GM19238 (cell line): ENCODE data around the gene REC8.
"Not testable (repeated sequence)": the region's sequence is repeated elsewhere in the genome, so short reads cannot be mapped to it uniquely, and the experiment has no call there.

Experiments used
- DNase-seq: peaks from one replicate; pipeline ENCODE4 v3.0.0; 2011; ENCODE audit warnings: low spot score; ENCODE audit not compliant: insufficient read length

The REC8 gene

GRCh38 chr14:24183014-24183481, 11.2 kb downstream of the REC8 start:
- DNase-seq = no peak

DNA sequence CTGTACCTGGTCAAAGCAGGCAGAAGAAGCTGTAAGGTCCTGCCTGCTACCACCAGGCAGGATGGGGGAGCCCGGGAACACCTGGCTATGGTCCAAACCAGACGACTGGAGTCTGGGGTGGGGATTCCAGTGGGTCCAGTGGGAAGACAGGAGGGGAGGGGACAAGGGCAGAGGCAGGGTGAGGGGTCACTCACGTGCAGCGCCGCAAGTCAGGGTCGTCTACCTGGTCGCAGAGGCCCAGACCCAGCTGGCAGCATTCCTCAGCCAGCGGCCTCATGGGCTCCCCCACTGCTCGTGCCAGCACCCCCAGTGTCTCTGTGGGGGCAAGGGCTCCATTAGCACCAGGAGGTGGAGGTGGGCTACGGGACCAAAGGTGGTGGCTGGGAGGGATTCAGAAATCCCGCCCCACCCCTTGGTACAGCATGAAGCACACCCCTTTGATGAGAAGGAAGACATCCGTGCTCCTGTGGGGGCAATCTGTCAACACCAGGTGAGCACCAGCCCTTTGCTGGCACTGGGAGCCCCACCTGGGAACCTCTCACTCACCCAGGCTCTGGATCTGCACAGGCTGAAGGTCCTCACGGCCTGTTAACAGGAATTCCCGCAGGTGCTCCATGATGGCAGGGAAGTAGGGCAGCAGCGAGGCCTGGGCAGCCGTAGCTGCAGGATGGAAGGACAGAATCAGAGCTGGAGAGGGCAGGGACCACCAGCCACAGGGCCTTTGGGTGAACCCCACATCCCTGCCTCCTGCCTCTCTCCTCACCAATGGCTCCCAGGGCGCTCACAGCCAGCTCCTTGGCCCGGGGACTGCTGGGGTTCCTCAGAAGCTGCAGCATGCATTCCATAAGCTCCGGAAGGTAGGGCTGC, 12.5 kb downstream of the REC8 start:
- no peak for DNase-seq

DNA sequence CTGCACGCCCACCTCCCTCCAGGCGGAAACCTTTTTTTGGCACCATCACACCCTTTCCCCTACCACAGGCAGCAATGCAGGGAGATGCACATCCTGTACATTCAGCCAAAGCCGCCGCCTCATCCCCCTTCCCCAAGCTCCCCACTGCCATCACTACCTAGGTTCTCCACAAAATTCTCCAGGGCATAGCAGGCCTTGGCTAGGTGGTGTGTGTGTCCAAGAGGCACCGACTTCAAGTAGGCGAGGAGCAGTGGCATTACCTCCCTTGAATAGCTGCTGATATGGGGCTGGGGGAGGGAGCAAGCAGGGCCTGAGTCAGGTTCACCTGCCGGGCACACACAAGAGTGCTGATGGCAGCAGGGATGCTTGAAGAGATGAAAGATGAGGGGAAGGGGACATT, 13.1 kb downstream of the REC8 start:
- no peak for DNase-seq

- no peak for DNase-seq
These were observed 13.9 kb downstream of the REC8 start for GRCh38 chr14:24185741-24186140.

GRCh38 chr14:24186831-24187538, 15.1 kb downstream of the REC8 start:
- no peak for DNase-seq

GRCh38 chr14:24187539-24187915, 15.6 kb downstream of the REC8 start:
- no peak for DNase-seq

DNA sequence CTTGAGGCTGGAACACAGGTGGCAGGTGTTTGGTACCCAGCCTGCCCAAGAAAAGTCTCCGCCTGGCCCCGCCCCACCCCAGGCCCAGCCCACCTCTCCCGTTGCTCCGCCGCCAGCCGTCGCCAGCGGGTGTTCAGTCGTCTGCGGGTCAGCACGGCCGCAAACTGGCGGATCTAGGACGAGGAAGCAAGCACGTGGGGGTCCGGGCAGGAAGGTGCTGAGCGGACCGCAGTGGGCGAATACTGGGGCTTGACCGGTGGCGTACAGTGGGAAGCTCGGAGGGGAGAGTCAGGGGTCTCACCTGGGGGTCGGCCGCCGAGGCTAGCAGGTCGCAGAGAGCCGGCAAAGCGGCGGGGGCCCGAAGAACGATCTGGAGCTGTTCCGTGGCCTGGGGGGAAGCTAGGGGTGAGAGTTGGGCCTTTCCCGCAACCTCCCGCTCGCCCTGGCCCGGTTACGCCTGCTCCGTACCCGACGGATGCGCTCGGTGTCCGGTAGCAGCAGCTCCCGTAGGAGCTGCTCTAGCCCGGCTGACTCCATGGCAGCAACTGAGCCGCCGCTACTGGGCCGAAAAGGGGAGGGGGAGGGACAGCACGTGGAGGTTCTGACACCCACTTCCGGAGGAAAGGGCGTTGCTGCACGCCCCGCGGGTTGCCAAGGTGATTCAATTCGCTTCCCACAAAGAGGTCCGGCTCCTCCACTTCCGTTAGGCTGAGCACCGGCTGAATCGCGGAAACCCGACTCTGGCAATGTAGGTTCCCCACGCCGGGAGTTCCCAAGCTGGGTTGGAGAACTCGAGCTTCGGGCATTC, 16.6 kb downstream of the REC8 start, which contains the start of gene IPO4:
Gene IPO4 (minus strand): TSS at position 566 of the 808 bp plus-strand sequence. CDS start 29 bp downstream, at position 537.
- peak; percentile 99 for DNase-seq

DNA sequence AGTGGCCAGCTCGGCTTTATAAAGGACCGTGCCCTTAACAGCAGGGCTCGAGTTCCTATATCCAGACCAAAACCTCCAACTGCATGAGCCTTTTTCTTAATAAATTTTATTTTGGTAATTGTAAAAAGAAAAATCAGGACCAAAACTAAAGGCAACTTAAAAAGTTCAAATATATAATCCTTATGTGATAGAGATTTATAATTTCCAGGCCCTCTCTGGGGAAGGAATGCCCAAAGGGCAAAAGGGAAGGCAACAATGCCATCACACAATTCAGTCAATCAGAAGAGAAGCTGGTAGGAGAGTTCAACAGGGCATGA, 17.1 kb downstream of the REC8 start:
- no peak for DNase-seq

DNA sequence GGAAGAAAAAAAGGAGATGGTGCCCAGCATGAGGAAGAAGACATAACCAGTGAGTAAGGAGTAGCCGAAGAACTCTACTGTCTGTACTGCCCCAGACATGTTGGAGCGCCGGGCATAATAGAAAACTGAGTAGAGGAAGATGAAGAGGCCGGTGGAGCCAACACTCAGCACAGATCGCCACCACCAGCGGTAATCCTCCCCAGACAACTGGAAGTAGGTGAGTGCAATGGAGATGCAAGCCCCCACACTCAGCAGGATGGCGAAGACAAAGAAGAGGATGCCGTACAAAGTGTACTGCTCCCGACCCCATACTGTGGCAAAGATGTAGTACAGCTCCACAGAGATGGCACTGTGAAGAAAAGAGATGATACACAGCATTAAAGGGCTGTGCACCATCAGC, 17.6 kb downstream of the REC8 start:
- no peak for DNase-seq

- DNase-seq = no peak
These were observed 18.5 kb downstream of the REC8 start for GRCh38 chr14:24190416-24190815.

DNA sequence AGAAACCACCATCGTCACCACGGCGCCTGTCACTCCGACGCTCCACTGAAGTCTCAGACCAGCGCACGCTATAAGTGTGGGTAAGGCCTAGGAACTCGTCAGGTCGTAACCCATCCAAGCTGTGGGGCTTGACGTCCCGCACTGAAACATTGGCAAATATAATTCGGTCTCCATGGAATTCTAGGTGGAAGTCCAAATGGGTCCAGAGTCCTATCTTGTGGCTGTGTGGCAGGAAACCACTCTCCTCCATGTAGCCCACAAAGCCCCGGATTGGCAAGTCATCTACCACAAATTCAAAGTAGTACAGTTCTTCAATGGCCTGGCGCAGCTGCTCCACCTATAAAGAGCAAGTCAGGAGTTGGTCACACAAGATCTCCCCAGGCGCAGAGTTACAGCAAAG, 21.1 kb downstream of the REC8 start:
- DNase-seq = no peak

GRCh38 chr14:24194186-24194872, 22.4 kb downstream of the REC8 start:
- no peak for DNase-seq

- no peak for DNase-seq
These were observed 22.9 kb downstream of the REC8 start for GRCh38 chr14:24194873-24195185.

DNA sequence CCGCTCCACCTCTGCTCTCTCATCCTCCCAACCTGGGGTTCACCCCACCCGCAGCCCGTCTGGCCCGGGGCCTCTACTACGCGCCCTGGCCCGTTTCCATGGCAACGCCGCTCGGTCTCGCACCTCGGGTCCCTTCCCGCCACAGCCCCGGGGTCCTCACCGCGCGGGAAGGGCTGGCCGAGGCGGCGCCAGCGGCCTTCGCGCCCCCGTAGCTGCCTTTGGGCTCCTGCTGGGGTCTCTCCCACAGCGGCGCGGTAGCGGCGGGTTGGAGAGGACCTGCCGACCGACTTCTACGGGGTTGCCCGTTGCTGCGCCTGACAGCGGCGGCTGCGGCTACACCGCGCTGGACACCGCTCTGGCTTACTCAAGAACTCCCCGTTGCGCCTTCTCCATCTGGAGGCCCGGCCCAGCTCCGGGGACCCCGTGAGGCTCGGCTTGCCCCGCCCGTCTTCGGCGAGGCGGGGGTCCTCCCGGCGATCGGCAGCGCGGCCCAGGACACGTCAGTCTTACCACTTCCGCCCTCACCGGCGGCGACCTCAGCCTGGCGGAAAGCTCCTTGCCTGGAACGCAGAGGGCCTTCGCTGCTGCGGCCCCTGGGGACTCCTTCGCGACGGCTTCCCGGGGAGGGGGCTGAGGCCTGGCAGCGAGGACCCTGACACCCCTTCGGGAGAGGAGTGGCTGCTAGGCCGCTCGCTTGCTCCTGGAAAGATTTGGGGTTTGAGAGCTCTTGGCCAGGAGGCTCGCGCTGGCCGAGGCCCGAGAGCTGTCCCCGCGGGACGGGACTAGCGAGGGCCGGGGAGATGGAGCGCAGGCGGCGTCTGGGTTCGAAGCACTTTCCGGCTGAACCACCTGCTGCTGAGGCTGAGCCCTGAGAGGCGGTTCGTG, 23.5 kb downstream of the REC8 start, which contains the start of gene TM9SF1:
Gene TM9SF1 (minus strand): TSS at position 256 of the 885 bp plus-strand sequence. CDS start 422 bp downstream, outside the sequence.
- DNase-seq = peak; percentile 93

- DNase-seq = peak; percentile 35
These were observed 24.5 kb downstream of the REC8 start for GRCh38 chr14:24196071-24197055.

DNA sequence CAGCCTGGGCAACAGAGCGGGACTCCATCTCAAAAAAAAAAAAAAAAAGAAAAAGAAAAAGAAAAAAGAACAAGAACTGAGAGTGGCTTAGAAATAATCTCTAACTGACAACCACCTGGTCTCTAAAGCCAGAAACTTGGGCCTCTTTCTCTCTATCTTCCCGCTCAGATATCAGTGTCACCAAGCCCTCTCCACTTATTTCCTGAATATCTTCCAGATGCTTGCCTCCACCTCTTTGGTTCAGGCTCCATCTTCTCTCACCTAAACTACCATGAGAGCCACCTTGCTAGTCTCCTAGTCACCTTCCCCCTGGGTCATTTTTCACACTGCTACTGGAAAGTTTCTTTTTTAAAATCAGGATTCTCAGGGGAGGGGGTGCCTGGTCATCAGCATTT, 25.2 kb downstream of the REC8 start:
- no peak for DNase-seq

DNA sequence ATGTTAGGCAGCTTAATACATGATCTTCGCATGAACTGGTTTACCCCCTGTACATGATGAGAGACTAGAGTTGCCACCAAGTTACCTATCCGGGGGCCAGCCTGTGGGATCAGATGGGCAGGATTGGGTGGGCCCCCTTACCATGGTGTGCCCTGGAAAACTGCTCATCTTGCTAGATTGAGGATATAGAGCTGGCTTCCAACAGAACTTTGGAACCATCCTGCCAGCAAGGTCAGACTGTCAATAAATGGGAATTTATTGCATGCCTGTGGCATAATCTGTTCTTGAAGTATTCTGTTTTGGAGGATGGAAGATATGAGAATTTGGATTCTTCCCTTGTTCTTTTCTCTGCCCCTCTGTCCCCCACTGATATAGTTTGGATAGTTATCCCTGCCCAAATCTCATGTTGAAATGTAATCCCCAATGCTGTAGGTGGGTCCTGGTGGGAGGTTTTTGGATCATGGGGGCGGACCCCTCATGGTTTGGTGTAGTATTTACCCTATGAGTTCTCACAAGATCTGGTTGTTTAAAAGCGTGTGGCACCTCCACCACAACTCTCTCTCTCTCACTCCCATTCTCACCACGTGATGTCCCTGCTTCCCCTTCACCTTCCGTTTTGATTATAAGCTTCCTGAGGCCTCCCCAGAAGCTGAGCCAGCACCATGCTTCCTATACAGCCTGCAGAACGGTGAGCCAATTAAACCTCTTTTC, 27.1 kb downstream of the REC8 start:
- no peak for DNase-seq

GRCh38 chr14:24202538-24202937, 30.7 kb downstream of the REC8 start:
- DNase-seq = not testable (repeated sequence)
